HFF-Myc (cell line): Measurements from ENCODE around the gene TNFRSF1A.
A peak's percentile ranks its signal among the peaks of the same experiment; 100 is the strongest.

ENCODE experiments used
- DNase-seq: peaks from one replicate; pipeline ENCODE4 v3.0.0-alpha.2; 2011; ENCODE audit warnings: low read depth; ENCODE audit errors: extremely low read depth
- H3K4me3 ChIP-seq: replicated peaks from 2 replicates; pipeline ENCODE4 v1.5.1; 2011; ENCODE audit warnings: low read depth, mild to moderate bottlenecking, control low read depth, low read length
- TF ChIP-seq, protein P1 (sequence below): IDR thresholded peaks from 2 replicates; pipeline ENCODE4 v1.5.1; 2012; ENCODE audit warnings: mild to moderate bottlenecking, low read depth, low read length, control low read depth; ENCODE audit errors: missing control alignments

TNFRSF1A gene

DNA sequence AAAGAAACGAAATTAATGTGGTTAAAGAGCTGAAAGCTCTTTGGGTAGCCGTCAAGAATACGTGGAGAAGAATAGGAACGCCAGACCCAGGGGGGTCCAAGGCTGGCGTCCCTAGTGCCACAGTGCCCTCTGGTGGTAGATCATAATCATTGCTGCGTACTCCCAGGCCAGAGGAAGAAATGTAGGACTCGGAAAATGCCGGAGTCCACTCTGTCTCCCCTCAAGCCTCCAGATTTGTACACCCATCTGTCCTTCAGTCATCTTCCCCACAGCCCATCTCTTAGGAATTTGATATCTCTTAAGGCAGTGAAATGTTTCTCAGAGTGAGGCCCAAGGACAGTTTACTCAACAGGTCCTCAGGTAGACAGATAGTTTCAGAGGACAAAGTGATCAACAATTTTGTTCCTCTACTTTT lies 56.8 kb downstream of the TNFRSF1A start:
- H3K4me3 ChIP-seq: no peak overlapping the region
- DNase-seq: peak; percentile 56
- TF ChIP-seq, protein P1, sequence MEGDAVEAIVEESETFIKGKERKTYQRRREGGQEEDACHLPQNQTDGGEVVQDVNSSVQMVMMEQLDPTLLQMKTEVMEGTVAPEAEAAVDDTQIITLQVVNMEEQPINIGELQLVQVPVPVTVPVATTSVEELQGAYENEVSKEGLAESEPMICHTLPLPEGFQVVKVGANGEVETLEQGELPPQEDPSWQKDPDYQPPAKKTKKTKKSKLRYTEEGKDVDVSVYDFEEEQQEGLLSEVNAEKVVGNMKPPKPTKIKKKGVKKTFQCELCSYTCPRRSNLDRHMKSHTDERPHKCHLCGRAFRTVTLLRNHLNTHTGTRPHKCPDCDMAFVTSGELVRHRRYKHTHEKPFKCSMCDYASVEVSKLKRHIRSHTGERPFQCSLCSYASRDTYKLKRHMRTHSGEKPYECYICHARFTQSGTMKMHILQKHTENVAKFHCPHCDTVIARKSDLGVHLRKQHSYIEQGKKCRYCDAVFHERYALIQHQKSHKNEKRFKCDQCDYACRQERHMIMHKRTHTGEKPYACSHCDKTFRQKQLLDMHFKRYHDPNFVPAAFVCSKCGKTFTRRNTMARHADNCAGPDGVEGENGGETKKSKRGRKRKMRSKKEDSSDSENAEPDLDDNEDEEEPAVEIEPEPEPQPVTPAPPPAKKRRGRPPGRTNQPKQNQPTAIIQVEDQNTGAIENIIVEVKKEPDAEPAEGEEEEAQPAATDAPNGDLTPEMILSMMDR: peak; percentile 80

DNA sequence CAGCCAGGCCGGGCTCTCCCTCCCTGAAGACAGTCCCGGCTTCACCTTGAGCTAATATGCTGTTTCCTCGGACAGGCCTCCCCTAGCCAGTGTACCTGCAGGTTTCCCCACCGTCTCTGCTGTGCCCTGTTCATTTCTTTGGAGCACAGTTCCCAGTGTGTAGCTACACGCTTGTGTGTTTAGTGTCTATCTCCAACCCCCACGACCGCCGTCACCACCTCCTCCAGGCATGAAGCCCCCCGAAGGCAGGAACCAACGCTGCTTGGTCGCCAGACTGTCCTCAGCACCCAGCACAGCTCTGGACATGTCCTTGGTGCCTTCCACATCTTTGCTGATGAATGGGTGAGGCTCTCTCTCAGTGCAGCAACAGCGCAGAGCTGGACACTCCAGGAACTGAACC lies 57.6 kb downstream of the TNFRSF1A start:
- no peak overlapping the region for H3K4me3 ChIP-seq
- DNase-seq: no peak
- TF ChIP-seq, protein P1: no peak

DNA sequence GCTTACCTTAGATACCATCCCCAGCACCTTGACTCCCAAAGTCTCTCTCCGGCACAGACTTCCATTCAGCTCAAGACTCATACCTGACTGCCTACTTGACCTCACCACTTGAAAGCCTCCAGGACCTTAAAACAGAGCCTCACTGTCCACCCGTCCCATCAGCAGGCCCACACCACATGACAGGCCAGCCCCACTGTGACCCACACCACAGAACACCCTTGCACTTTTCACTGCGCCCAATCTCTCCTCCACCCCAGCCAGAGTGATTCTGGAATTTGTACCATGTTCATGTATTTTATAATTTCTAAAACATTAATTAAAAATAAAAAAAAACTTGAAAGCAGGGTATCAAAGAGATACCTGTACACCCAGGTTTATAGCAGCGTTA lies 59.4 kb downstream of the TNFRSF1A start:
- no peak for DNase-seq
- TF ChIP-seq, protein P1: no peak
- no peak overlapping the region for H3K4me3 ChIP-seq

DNA sequence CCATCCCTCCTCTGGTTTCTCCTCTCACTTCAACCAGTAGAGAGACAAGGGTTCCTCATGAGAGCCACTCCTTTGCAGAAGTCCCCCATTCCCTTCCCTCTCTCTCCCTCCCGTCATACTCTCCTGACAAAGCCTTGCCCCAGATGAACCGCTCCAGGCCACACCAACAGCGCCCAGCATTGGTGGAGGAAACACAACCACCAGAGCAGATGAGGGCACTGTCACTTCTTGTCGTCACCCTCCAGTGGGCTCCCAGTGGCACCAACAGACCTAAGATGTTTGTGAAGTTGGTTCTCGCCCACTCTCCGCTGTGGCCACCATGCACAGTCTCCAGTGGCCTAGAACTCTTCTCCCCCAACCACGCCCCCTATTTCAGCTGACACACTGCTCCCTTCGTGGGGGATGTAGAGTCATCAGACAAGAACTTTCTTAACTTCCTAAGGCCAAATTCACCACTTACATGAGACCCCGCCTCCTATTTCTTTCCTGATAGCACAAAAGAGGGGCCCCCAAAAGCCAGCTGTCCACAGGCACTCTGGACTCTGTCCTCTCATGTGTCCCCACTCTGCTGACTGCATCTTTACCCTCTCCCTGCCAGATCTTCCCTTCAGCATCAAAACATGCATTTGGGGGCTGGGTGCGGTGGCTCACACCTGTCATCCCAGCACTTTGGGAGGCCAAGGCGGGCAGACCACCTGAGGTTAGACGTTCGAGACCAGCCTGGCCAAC lies 60.6 kb downstream of the TNFRSF1A start:
- H3K4me3 ChIP-seq: no peak overlapping the region
- TF ChIP-seq, protein P1: no peak
- no peak for DNase-seq

DNA sequence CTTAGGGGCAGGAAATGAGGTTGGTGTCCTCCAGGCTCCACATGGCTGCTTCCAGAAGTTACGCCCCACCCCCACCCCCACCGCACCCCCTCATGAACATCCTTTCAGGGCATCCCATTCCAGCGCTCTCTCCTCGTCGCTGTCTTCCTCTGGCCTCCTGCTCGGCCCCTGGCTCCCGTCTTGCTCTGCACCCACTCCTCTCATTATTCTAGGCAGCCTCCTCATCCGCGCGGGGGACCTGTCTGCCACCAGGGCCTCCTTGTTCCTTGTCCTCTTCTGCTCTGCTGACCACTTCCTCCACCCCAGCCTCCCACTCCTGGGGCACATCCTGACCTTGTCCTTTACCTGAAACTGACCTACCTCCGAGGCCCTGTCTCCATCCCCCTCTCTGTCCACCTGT lies 61.2 kb downstream of the TNFRSF1A start:
- H3K4me3 ChIP-seq: no peak overlapping the region
- DNase-seq: no peak
- TF ChIP-seq, protein P1: no peak

DNA sequence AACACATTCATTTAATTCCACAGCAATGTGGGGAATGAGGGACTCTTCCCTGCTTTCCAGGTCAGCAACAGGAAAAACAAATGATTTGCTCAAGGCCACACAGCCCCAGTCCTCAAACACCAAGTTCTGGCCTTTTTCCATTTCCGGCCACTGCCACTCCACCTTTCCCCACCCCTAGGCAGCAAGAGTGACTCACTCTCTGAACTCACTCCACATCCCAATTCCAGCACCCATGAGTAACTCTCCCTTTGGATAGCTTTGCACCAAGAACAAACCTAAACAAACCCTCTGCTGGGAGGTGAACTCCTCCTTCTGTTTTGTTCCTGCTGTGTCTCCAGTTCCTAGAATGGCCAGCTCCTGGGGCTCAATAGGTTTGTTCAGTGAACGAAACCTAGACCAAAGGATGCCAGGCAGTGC lies 61.8 kb downstream of the TNFRSF1A start:
- DNase-seq: peak; percentile 88
- TF ChIP-seq, protein P1: no peak

DNA sequence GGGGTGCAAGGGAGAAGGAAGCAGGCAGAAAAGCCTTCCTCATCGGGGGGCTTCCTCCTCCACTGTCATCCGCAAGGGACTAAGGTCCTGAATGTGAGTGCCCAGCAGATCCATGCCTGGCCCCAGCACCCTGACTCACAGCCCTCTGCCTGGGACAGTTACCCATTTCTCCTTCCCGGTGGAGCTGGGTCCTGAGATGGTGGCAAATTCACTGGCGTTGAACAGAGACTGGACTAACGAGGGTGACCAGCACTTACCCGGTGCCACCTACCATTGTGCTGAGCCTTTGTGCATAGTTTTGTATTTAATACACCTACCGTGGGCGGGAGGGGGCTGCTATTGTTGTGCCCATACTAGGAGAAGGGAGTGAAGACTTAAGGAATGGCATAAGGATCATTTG lies 62.2 kb downstream of the TNFRSF1A start:
- TF ChIP-seq, protein P1: no peak
- DNase-seq: no peak
- no peak overlapping the region for H3K4me3 ChIP-seq

More for the DNA sequence above, 61.8 kb downstream of the TNFRSF1A start:
- H3K4me3 ChIP-seq: no peak overlapping the region
